Panc1 (cell line): Measurements from ENCODE around the gene PRSS27. TPM values are rescaled to one million over a fixed set of nuclear protein-coding genes. Genes with fewer than 3 reads are reported as not detected.
A peak's percentile ranks its signal among the peaks of the same experiment; 100 is the strongest.

Experiments used
- ATAC-seq: fragments of 200-7000 bp; cut with Tn5 transposase; 2 replicates; pipeline ENCODE4 v1.9.1; 2020; ENCODE audit warnings: mild to moderate bottlenecking, moderate library complexity
- BruUV-seq: library from RNA; stranded (reverse); fragments of 400-500 nt; replicated peaks from 2 replicates; lab custom pipeline; 2021; lab: Mats Ljungman, UMichigan
- CTCF ChIA-PET: fragments of 300-600 bp; sonication (Branson Sonifier 250); formaldehyde crosslinking; loops from one replicate; lab custom pipeline; 2022; ENCODE audit warnings: antibody characterized with exemption; lab: Charles Lee
- POLR2A ChIA-PET: fragments of 300-600 bp; sonication (Branson Sonifier 250); formaldehyde crosslinking; loops from one replicate; lab custom pipeline; 2022; ENCODE audit warnings: antibody characterized with exemption; lab: Charles Lee
- DNase-seq: peaks from one replicate; pipeline ENCODE4 v3.0.0-alpha.2; 2010; ENCODE audit warnings: low read depth, low spot score
- H3K27ac ChIP-seq: 2 replicates; pipeline ENCODE4 v1.5.1; 2011; ENCODE audit warnings: mild to moderate bottlenecking, low read length, inconsistent platforms
- H3K27me3 ChIP-seq: fragments of 200-500 bp; sonication (Bioruptor generic); 2 replicates; pipeline ENCODE4 v1.6.0; 2014; ENCODE audit warnings: low read length, inconsistent platforms; ENCODE audit not compliant: control insufficient read depth, insufficient read depth
- H3K36me3 ChIP-seq: fragments of 200-500 bp; sonication (Bioruptor generic); 2 replicates; pipeline ENCODE4 v1.5.1; 2014; ENCODE audit warnings: inconsistent platforms, mild to moderate bottlenecking, low read length, moderate library complexity; ENCODE audit not compliant: control insufficient read depth, insufficient read depth
- H3K4me1 ChIP-seq: 2 replicates; pipeline ENCODE4 v1.5.1; 2011; ENCODE audit warnings: inconsistent platforms, mild to moderate bottlenecking, low read length, moderate library complexity; ENCODE audit not compliant: control insufficient read depth, insufficient read depth
- H3K4me3 ChIP-seq, 2 experiments: 2 replicates each; pipeline ENCODE4 v1.5.1; 2011 to 2012; ENCODE audit warnings: low read depth in 2 of 2, low read length in 2 of 2, mild to moderate bottlenecking in 2 of 2, inconsistent platforms in 1 of 2, moderate library complexity in 1 of 2
- H3K9me3 ChIP-seq: fragments of 200-500 bp; sonication (Bioruptor generic); 2 replicates; pipeline ENCODE4 v1.5.1; 2014; ENCODE audit warnings: low read depth, mild to moderate bottlenecking, inconsistent platforms, low read length, moderate library complexity; ENCODE audit not compliant: control insufficient read depth, insufficient read depth
- CTCF ChIP-seq: fragments of 450-650 bp; IDR thresholded peaks from 2 replicates; pipeline ENCODE4 v1.5.1; 2017; ENCODE audit warnings: mild to moderate bottlenecking
- POLR2AphosphoS5 ChIP-seq: IDR thresholded peaks from 2 replicates; pipeline ENCODE4 v1.6.1; 2012; ENCODE audit warnings: mild to moderate bottlenecking, low read depth, low read length, moderate library complexity
- REST ChIP-seq, 2 experiments: IDR thresholded peaks; 2 replicates each; pipeline ENCODE4 v1.6.1; 2011 to 2012; ENCODE audit warnings: low read depth in 2 of 2, control low read depth in 1 of 2, low read length in 1 of 2, mild to moderate bottlenecking in 1 of 2, moderate library complexity in 1 of 2; ENCODE audit not compliant: insufficient read depth in 1 of 2
- SIN3A ChIP-seq: IDR thresholded peaks from 2 replicates; pipeline ENCODE4 v1.6.1; 2012; ENCODE audit warnings: low read depth, mild to moderate bottlenecking, low read length, moderate library complexity, borderline replicate concordance; ENCODE audit not compliant: insufficient read depth
- TCF7L2 ChIP-seq: IDR thresholded peaks from 2 replicates; pipeline ENCODE4 v1.6.1; 2011; ENCODE audit warnings: mild to moderate bottlenecking, low read depth, low read length, inconsistent platforms
- in situ Hi-C: cut with HindIII; loops from 2 replicates; pipeline ENCODE4 v1.10.0; 2016; ENCODE audit warnings: low sequenced_read_pairs, low pct_unique_long_range_greater_than_20kb
- intact Hi-C: fragments of 100-400 bp; cut with micrococcal nuclease; formaldehyde crosslinking; loops from one replicate; pipeline ENCODE4 v1.10.0; 2022; ENCODE audit not compliant: unreplicated experiment
- total RNA-seq: library from RNA; stranded (reverse); gene quantifications from one replicate; pipeline ENCODE4 v1.2.1, GENCODE V29; 2021; ENCODE audit not compliant: unreplicated experiment

PRSS27 gene
- total RNA-seq, 1 experiment from 2014 or later = 3.3 TPM

GRCh38 chr16:2673066-2673999 lies 46.7 kb downstream of the PRSS27 start:
- in situ Hi-C loops = no loop called here
- CTCF ChIA-PET = no interaction called here

More at GRCh38 chr16:2673066-2673999, 46.7 kb downstream of the PRSS27 start:
- POLR2A ChIA-PET = no interaction called here
- DNase-seq (peak; percentile 48), ATAC-seq (peak; percentile 97)
- H3K36me3 ChIP-seq = no peaks in the 10 kb centered on the region
- H3K9me3 ChIP-seq = no peaks in the 10 kb centered on the region
- peak overlapping the region; percentile 66 for H3K27ac ChIP-seq
- H3K4me3 ChIP-seq = peak overlapping the region; percentile 56 to 57
- peaks cover 10% of the 10 kb centered on the region for H3K4me1 ChIP-seq
- no peaks in the 10 kb centered on the region for H3K27me3 ChIP-seq
- TF ChIP-seq POLR2AphosphoS5 = 0 out of 2 replicates have a peak, but pooled peaks have one; percentile 33
- TF ChIP-seq TCF7L2 = no peak
- TF ChIP-seq REST (IDR thresholded peaks at IDR 0.05; ENCODE audit: insufficient read depth in 1 of 2, low read depth in 2 of 2, low read length in 1 of 2) = peak; percentile 46 to 83; a peak in 3 of 4 replicates
- TF ChIP-seq CTCF = no peak
- TF ChIP-seq SIN3A = peak; percentile 83
- intact Hi-C loops = no loop called here
- no TSS peak for BruUV-seq
